HG02970 (cell line): ENCODE results near the gene RPS29.

ENCODE experiments used
- ATAC-seq: cut with Tn5 transposase; IDR thresholded peaks from one replicate; pipeline ENCODE4 v1.9.1; 2021; ENCODE audit warnings: mild to moderate bottlenecking, moderate library complexity, moderate number of reproducible peaks; ENCODE audit not compliant: unreplicated experiment, low FRiP score

Gene RPS29

GRCh38 chr14:49553106-49553505 is 33.1 kb downstream of the RPS29 start:
- no peak for ATAC-seq

DNA sequence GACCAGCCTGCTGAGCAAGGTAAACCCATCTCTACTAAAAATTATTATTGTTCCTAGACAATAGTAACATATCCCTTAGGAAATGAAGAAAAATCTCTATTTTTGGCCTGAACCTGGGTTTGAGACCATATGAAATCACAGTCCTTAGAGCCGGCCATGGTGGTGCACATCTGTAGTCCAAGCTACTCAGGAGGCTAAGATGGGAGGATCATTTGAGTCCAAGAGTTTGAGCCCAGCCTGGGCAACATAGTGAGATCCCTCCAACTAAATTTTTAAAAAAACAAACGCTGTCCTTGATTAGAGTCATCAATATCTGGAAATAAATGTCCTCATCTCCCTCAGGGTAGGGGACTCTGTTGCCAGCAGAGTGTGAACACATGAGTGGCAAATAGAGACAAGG is 34.6 kb downstream of the RPS29 start:
- ATAC-seq, result no peak

- no peak for ATAC-seq
Measured at GRCh38 chr14:49550286-49551184, 35.6 kb downstream of the RPS29 start.

DNA sequence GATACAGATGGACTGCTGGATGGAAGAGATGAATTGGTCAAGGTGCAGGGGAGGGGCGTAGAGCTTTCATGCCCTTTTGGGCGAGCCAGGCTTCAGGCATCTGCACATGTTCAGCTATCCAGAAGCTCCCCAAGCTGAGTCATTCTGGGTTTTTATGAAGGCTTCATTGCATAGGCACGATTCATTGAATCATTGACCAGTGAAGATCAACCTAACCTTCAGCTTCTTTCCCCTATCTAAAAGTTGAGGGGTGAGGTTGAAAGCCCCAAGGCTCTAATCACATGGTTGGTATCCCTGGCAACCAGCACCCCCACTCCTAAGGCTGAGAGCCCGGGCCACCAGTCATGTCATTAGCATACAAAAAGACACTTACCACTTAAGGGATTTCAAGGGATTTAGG is 36.3 kb downstream of the RPS29 start:
- no peak for ATAC-seq

DNA sequence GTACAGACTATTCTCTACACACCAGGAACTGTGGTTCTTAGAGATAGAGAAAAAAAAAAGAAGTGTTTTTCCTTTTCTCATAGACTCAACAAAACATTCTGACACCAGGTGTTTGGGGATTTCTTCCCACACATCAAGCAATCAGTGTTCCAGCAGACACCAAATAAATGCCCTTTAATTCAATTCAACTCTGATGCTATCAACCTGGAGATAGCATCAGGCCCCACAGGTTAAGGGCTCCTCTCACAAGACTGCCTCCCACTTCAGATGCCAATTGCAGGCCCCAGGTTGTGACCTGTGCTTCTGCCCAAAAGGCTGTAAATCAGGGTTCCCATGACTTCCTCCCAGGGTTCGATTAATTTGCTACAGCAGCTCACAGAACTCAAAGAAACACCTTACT is 36.7 kb downstream of the RPS29 start:
- no peak for ATAC-seq

DNA sequence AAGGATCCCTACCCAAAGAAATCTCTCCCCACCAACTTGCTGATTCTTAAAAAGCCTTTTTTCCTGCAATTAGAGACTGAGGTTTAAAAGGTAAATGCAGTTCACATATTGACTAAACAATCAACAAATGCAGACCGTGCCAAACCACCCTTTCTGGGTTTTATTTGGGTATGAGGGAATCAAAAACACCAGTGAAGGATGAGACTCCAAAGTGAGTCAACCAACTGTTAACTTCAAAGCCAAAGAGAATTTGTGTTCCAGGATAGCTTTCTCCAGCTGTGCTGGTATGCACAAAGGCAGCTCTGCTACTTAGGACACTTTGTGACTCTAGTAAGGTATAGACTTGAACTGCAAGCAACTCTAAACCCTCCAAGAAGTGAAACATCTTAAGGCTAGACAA is 39.4 kb downstream of the RPS29 start:
- ATAC-seq, result no peak

- ATAC-seq, result no peak
Measured at GRCh38 chr14:49545716-49546115, 40.5 kb downstream of the RPS29 start.

DNA sequence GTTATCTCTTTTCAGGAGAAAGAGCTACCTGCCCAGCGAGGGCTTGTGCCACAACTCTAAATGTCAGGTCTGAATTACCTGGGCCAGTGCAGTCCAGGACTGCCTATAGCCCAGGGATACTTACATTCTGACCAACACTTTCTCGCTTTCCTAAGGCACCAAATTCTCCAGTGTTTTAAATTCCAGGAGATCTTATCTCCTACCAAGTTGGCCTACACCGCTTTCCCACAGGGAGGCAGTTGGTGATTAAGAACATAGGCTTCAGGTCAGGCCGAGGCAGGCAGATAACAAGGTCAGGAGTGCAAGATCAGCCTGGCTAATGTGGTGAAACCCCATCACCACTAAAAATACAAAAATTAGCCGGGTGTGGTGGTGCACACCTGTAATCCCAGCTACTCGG is 41.1 kb downstream of the RPS29 start:
- no peak for ATAC-seq

- ATAC-seq, result no peak
Measured at GRCh38 chr14:49541049-49541448, 45.1 kb downstream of the RPS29 start.

- no peak for ATAC-seq
Measured at GRCh38 chr14:49538852-49539251, 47.3 kb downstream of the RPS29 start.
